ENCODE data around the gene PLVAP.

Gene PLVAP

DNA sequence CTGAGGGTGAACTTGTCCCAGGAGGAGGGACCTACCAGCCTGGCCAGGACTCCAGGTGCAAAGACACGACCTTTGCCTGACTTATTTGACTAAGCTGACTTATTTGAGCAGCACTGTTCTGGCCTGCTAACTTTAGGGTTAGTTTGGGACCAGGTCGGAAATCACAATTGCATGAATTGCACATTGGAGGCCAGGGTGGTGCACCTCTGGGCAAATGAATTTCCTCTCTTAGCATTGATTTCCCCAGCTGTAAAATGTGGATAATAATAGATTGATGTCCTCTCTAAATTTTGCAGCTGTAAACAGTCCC, 29.7 kb upstream of the PLVAP start:
- peak in 1 of 2 experiments; percentile 49 for DNase-seq

DNA sequence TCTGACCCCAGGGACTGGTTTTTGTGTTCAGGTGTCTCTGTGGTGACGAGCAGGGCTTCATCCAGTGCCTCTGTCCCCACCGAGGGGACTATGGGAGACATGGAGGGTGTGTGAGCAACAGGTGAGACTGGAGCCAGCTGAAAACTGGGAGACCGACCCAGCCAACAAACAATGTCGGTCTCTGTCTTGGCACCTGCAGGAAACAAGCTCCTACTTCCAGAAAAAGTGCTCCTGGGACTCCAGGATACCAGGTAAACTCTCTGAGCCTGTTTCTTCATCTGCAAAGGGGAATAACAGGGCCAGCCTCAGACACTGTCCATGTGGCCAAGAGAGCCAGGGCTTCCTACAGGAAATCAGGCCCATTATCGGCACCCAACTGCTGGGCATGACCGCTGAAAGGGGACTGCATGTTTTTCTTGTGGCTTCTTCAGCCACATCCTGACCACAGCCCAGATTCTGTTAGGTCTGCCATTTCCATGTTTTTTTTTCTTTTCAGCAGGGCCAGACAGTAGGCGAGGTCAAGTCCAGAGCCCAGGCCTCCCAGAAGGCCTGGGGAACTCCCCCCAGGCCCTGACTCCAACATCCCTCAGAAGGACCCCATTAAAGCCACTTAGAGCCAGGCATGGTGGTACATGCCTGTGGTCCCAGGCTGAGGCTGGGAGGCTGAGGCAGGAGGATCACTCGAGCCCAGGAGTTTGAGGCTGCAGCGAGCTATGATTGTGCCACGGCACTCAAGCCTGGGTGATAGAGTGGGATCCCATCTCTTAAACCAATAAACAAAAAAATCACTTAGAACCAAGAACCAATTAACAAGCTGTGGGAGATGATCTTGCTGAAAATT, 29.1 kb upstream of the PLVAP start:
- DNase-seq, result peak in 1 of 2 experiments; percentile 53

More for the DNA sequence above, 29.7 kb upstream of the PLVAP start:
- TF ChIP-seq POLR2A (IDR thresholded peaks at IDR 0.05; ENCODE audit: low read length), result no peak
- no peak for TF ChIP-seq GATA1 (IDR thresholded peaks at IDR 0.05; ENCODE audit: low read depth, low read length)

DNA sequence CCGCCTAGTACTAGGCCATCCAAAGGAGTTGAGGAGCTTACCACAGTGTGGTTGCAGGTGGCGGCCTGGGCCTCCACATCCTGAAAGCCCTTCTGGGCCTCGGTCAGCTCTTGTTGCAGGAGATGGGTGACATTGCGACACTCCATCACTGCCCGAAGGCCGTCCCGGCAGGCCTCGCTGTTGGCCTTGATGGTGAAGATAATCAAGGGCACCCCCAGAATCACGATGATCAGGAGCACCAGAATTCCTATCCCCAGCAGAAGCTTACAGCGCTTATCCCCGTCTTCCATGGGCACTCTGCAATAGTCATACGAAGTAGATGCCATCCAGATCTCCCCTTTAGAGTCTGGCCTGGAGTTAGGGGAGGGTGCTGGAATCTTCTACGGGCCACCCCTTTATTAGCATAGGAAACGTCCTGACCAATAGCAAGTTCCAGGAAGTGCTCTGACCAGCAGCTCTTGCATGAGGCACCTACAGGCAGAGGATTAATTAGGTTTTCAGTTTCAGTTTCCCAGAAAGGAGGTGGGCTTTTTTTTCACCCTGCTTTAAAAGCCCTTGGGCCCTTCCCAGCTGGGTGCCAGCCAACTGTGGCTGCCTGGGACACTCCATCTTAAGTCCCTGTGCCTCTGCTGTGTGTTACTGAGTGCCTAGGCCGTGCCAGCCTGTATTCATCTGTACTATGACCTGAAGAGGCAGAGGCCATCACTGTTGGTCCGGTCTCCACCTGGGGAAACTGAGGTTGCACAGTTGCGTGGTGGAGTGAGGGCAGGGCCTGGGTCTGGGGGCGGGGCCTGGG, 28.3 kb upstream of the PLVAP start, which contains the start of gene BST2:
Gene BST2, minus strand, starts transcription at position 381 of the 796 bp plus-strand sequence. Its CDS starts 55 bp downstream, at position 326.
- TF ChIP-seq GATA1 (IDR thresholded peaks at IDR 0.05; ENCODE audit: low read depth, low read length), result no peak
- TF ChIP-seq POLR2A (IDR thresholded peaks at IDR 0.05; ENCODE audit: low read length), result peak; percentile 83
- peak; percentile 91 to 92 for DNase-seq

More for the DNA sequence above, 29.1 kb upstream of the PLVAP start:
- TF ChIP-seq GATA1 (IDR thresholded peaks at IDR 0.05; ENCODE audit: low read depth, low read length) (no peak), POLR2A (IDR thresholded peaks at IDR 0.05; ENCODE audit: low read length) (no peak)

DNA sequence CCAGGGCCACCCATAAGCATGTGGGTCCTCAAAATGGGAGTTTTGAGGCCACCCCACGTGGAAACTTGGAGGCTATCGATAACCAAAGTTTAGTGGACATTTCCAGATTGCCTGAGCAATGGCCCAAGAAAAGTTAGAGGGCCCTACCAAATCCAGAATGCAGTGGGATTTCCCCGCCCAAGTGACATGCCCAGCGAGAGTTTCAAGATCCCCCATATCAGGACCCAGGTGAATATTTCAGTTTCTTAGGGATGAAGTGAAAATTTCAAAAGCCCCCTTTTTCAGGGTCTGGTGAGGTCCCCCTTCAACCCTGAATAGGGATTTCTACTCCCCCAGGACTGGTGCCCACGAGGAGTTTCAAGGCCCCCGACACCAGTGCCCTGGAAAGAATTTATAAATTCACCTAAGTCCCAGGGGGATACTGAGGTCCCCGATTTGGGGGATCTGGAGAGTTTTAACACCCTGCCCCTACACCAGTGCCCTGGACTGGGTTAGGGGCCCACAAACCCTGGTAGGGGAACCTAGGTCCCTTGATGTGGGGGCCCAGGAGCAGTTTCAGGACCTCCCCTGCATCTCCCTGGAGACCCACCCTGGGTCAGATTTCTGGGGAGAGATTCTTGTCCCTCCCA, 27.6 kb upstream of the PLVAP start:
- no peak for DNase-seq

DNA sequence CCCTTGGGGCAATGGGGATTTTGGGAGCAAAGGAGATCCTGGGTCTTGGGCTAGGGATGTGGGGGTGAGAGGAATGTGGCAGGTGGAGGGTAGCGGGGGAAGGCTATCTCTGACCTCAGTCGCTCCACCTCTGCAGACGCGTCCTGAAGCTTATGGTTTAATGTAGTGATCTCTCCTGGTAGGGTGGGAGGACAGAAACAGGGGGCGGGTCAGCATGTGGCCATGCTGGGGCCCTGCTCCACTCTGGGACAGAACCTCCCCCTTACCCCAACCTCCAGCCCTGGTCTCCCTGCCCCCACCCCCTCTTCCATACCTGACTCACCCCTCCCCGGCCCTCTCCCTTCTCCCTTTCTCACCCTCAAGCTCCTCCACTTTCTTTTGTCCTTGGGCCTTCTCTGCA, 26.9 kb upstream of the PLVAP start:
- DNase-seq, result no peak
- TF ChIP-seq POLR2A (IDR thresholded peaks at IDR 0.05; ENCODE audit: low read length), result no peak
- no peak for TF ChIP-seq GATA1 (IDR thresholded peaks at IDR 0.05; ENCODE audit: low read depth, low read length)

More for the DNA sequence above, 27.6 kb upstream of the PLVAP start:
- TF ChIP-seq GATA1 (IDR thresholded peaks at IDR 0.05; ENCODE audit: low read depth, low read length) (no peak), POLR2A (IDR thresholded peaks at IDR 0.05; ENCODE audit: low read length) (no peak)

DNA sequence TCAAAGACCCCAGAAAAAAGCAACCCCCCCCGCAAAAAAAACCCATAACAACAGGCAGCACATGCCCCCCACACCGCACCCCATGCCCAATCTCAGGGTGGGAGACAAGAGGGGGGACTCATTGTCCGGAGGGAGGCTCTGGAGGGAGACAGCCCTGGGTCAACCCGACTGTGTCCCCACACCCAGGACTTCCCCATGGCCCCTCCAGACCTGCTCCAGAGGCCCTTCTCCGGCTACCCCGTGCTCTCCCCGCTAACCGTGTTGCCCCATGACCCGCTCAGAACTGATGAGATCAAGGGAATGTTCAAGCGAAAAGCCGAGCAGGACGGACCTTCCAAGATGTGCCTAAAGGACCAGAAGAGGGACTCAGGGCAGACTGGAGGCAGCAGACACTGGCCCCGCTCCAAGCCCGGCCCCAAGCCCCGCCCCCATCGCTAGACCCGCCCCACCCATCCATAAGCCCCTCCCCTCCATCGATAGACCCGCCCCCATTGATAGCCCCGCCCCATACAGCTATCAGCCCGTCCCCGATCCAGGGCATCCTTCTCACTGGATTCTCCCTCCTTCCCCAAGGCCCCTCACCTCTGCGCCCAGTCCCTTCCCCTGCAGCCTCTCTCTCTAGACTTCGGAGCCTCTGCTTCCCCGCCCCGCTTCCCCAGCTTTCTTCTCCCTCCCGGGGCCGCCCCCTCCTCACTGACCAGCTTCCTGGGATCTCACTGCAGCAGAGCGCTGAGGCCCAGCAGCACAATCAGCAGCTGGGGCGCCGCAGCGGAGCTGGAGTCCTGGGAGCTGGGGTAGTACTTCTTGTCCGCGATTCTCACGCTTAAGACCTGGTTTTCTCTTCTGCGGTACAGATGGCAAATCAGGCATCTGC, 26.1 kb upstream of the PLVAP start:
- peak; percentile 73 to 86 for DNase-seq
- no peak for TF ChIP-seq GATA1 (IDR thresholded peaks at IDR 0.05; ENCODE audit: low read depth, low read length)

DNA sequence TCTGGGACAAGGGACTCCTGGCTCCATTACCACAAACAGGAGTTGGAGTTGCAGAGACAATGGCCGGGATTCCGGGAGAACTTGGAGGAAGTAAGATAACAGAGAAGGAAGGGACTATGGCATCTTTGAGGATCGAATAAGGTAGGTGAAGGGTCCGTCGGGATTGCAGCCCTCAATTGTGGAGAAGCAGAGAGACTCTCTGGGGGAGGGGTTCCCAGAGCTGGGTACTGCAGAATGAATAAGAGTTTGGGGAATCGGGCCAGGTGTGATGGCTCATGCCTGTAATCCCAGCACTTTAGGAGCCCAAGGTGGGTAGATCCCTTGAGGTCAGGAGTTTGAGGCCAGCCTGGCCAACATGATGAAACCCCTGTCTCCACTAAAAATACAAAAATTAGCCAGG, 24.5 kb upstream of the PLVAP start:
- TF ChIP-seq POLR2A (IDR thresholded peaks at IDR 0.05; ENCODE audit: low read length) (no peak), GATA1 (IDR thresholded peaks at IDR 0.05; ENCODE audit: low read depth, low read length) (no peak)
- no peak for DNase-seq

DNA sequence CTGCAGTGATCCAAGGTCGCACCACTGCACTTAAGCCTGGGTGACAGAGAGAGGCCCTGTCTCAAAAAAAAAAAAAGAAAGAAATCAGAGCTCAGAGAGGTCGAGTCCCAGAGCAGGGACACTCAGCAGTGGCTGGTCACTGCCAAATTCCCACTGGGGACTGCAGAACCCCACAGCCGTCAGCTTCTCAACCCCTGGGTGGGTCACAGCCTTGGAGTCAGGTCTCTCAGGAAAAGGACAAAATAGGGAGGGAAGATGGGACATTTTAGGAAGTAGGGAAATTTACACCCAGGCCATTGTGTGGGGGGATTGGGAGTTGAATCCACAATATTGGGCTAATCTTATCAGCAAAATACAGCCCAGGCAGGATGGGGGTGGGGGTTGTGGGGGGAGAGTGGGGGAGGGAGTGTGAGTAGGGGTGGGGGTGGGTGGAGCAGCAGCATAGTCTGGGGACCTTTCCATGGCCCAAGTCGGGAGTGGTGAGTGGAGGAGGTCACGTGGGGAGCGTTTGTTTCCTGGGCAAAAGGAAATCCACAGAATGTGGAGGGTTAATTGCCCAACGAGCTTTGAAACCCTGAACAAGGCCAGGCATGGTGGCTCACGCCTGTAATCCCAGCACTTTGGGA, 21.9 kb upstream of the PLVAP start:
- peak in 1 of 2 experiments; percentile 37 for DNase-seq
- TF ChIP-seq GATA1 (IDR thresholded peaks at IDR 0.05; ENCODE audit: low read depth, low read length) (no peak), POLR2A (IDR thresholded peaks at IDR 0.05; ENCODE audit: low read length) (no peak)

DNA sequence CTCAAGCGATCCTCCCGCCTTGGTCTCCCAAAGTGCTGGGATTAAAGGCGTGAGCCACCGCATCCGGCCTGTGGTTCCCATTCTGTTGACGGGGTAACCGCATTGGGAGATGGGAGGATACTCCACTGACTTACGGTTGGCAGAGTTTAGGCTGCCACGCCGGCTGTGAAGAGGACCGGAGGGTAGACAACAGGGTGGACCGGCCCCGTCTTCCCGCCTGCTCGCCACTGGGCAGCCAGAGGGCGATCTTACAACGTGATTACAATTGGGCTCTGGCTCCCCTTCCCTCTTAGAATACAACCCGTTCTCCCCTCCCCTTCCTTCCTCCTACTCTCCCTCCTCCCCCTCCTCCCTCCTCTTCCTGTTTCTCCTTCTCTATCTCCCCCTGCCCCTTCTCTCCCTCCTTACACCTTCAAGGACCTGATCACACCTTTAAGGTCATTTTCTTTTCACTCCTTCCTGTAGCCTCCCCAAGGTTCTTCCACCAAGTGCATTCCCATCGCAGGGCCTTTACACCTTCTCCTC, 17.8 kb upstream of the PLVAP start:
- DNase-seq, result peak; percentile 70 to 81
- TF ChIP-seq GATA1 (IDR thresholded peaks at IDR 0.05; ENCODE audit: low read depth, low read length) (no peak), POLR2A (IDR thresholded peaks at IDR 0.05; ENCODE audit: low read length) (no peak)

DNA sequence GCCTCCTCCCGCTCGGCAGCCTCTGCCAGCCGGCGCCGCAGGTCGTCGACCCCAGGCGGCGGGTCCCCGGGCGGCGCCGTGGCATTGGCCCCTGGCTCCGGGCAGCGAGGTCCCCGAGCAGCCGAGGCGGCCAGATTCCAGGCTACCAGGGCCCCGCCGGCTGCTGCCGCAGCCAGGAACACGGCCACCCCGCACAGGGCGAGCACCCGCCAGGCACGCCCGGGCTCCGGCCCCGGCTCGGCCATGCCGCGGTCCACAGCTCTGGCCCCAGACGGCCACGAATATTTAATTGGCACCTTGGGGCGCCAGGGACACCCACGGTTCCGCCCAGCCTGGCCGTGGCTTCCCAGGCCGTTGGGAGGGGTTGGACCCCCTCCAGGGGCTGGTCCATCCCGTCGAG, 16.8 kb upstream of the PLVAP start, which contains the start of gene CCDC194:
Gene CCDC194, minus strand, starts transcription at position 283 of the 400 bp plus-strand sequence. Its CDS starts 38 bp downstream, at position 245.
- no peak for DNase-seq
- TF ChIP-seq POLR2A (IDR thresholded peaks at IDR 0.05; ENCODE audit: low read length), result no peak
- no peak for TF ChIP-seq GATA1 (IDR thresholded peaks at IDR 0.05; ENCODE audit: low read depth, low read length)

DNA sequence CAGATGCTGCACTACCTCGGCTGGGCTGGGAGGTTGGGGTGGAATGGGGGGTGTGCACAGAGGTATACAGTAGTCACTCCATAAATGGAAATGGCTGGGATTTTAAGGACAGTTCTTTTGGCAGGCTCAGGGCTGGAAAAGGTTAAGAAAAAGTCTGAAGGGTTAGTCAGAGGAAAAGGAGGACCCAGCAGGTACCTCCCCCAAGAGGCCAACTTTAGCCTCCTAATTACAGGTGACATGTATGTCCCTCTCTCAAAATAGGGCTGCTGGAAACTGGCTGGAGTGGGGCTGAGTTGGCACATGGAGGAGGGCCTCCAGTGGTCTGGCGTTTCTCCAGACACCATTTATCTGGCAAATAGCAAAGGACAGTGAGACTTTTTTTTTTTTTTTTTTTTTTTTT, 15.9 kb upstream of the PLVAP start:
- peak in 1 of 2 experiments; percentile 31 for DNase-seq
- TF ChIP-seq GATA1 (IDR thresholded peaks at IDR 0.05; ENCODE audit: low read depth, low read length) (no peak), POLR2A (IDR thresholded peaks at IDR 0.05; ENCODE audit: low read length) (no peak)

DNA sequence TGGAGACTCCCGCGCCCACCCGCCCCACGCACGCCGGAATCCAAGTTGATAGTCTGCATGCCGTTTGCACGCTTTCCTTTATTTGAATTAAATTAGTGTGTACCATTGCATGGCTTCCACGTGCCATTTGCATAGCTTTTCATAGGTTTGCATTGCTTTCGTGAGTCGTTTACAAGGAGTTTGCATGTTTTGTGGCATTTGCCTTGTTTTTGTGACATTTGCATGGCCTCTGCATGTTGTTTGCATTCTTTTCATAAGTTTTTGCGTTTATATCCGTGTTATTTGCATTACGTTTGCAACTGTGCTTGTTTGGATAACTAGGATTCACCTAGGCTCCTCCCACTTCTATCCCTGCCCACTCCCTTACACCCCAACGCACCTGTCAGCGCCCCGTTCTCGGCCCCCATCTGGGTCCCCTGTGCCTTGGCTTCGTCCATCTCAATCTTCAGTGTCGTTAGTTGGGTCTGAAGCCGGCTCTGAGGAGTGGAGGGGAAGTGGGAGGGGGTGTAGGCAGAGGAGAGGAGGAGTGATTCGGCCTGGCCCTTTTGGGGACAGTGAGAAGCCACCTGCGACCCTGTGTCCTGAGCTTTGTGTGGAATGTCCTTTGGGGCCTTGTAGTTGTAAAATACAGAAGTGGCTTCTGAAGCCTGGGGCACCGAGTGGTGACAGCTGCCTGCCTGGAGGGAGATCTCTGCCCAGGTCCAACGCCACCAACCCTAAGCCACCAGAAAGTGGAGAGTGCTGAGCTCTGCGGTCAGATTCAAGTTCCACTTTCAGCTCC, 14.4 kb upstream of the PLVAP start:
- TF ChIP-seq GATA1 (IDR thresholded peaks at IDR 0.05; ENCODE audit: low read depth, low read length), result no peak
- TF ChIP-seq POLR2A (IDR thresholded peaks at IDR 0.05; ENCODE audit: low read length), result no peak
- no peak for DNase-seq

Measured in erythroblast (primary cell).